HEK293 (cell line): ENCODE results near the gene OR2V2.

ENCODE experiments used
- CTCF ChIA-PET: fragments of 350-600 bp; formaldehyde crosslinking; extraction: SDS; loops from one replicate; lab custom pipeline; 2021; ENCODE audit warnings: antibody characterized with exemption; lab: Yijun Ruan, JAX
- POLR2A ChIA-PET: fragments of 300-600 bp; formaldehyde crosslinking; extraction: SDS; loops from one replicate; lab custom pipeline; 2020; ENCODE audit warnings: antibody characterized with exemption, inconsistent platforms; lab: Yijun Ruan, JAX
- H3K27ac ChIP-seq: fragments of 200-500 bp; sonication (Bioruptor generic); 2 replicates; pipeline ENCODE4 v1.5.1; 2014; ENCODE audit warnings: low read depth, low read length, control low read depth, inconsistent platforms; ENCODE audit errors: extremely low read depth
- H3K36me3 ChIP-seq, 2 experiments: fragments of 200-500 bp in 1 of 2; sonication (Bioruptor generic) in 1 of 2; 1 replicate in 1 of 2; 2 replicates in 1 of 2; pipeline ENCODE4 v1.5.1; 2014 to 2017; ENCODE audit warnings: inconsistent platforms in 2 of 2, low read length in 2 of 2; ENCODE audit not compliant: control insufficient read depth in 2 of 2, insufficient read depth in 1 of 2
- H3K4me1 ChIP-seq: fragments of 200-500 bp; sonication (Bioruptor generic); 2 replicates; pipeline ENCODE4 v1.5.1; 2014; ENCODE audit warnings: mild to moderate bottlenecking, low read length, inconsistent platforms; ENCODE audit not compliant: control insufficient read depth, insufficient read depth
- H3K4me3 ChIP-seq: 2 replicates; pipeline ENCODE4 v1.5.1; 2011; ENCODE audit warnings: low read depth, mild to moderate bottlenecking, control low read depth, low read length, moderate library complexity
- H3K9me3 ChIP-seq: fragments of 200-500 bp; sonication (Bioruptor generic); 2 replicates; pipeline ENCODE4 v1.5.1; 2014; ENCODE audit warnings: low read depth, low read length, inconsistent platforms; ENCODE audit not compliant: control insufficient read depth, insufficient read depth
- BCL11B ChIP-seq: fragments of 450-650 bp; formaldehyde crosslinking; IDR thresholded peaks from 2 replicates; pipeline ENCODE4 v1.5.1; 2016; ENCODE audit warnings: low read depth, missing biosample characterization, missing genetic modification characterization
- GFI1B ChIP-seq: fragments of 450-650 bp; formaldehyde crosslinking; IDR thresholded peaks from 2 replicates; pipeline ENCODE4 v1.5.1; 2016; ENCODE audit warnings: missing biosample characterization, missing genetic modification characterization
- INSM2 ChIP-seq: fragments of 450-650 bp; formaldehyde crosslinking; IDR thresholded peaks from 2 replicates; pipeline ENCODE4 v1.5.1; 2016; ENCODE audit warnings: missing biosample characterization, missing genetic modification characterization
- PRDM1 ChIP-seq: fragments of 450-650 bp; formaldehyde crosslinking; IDR thresholded peaks from 2 replicates; pipeline ENCODE4; 2016; ENCODE audit warnings: missing biosample characterization, missing genetic modification characterization
- REST ChIP-seq: fragments of 450-650 bp; formaldehyde crosslinking; IDR thresholded peaks from 2 replicates; pipeline ENCODE4 v1.5.1; 2016; ENCODE audit warnings: missing biosample characterization, missing genetic modification characterization
- SCRT1 ChIP-seq: fragments of 450-650 bp; formaldehyde crosslinking; IDR thresholded peaks from 2 replicates; pipeline ENCODE4 v1.5.1; 2016; ENCODE audit warnings: missing biosample characterization, missing genetic modification characterization, borderline replicate concordance
- TRIM28 ChIP-seq: IDR thresholded peaks from 2 replicates; pipeline ENCODE4 v1.6.1; 2011; ENCODE audit warnings: low read length, control low read depth, borderline replicate concordance
- ZBTB11 ChIP-seq: fragments of 450-650 bp; formaldehyde crosslinking; conservative IDR thresholded peaks from 2 replicates; pipeline ENCODE4 v1.5.1; 2016; ENCODE audit warnings: low read depth, missing biosample characterization, missing genetic modification characterization
- ZBTB17 ChIP-seq: fragments of 450-650 bp; formaldehyde crosslinking; IDR thresholded peaks from 2 replicates; pipeline ENCODE4 v1.5.1; 2016; ENCODE audit warnings: missing biosample characterization, missing genetic modification characterization
- ZBTB44 ChIP-seq: fragments of 450-650 bp; IDR thresholded peaks from 2 replicates; pipeline ENCODE4 v1.5.1; 2018; ENCODE audit warnings: missing biosample characterization, mild to moderate bottlenecking, missing genetic modification characterization
- ZBTB8A ChIP-seq: fragments of 450-650 bp; formaldehyde crosslinking; IDR thresholded peaks from 2 replicates; pipeline ENCODE4 v1.5.1; 2016; ENCODE audit warnings: missing biosample characterization, missing genetic modification characterization
- ZEB2 ChIP-seq: fragments of 450-650 bp; formaldehyde crosslinking; IDR thresholded peaks from 2 replicates; pipeline ENCODE4 v1.5.1; 2016; ENCODE audit warnings: missing biosample characterization, missing genetic modification characterization
- ZFP37 ChIP-seq: fragments of 450-650 bp; formaldehyde crosslinking; IDR thresholded peaks from 2 replicates; pipeline ENCODE4 v1.5.1; 2016; ENCODE audit warnings: missing biosample characterization, missing genetic modification characterization
- ZNF146 ChIP-seq: fragments of 450-650 bp; formaldehyde crosslinking; IDR thresholded peaks from 2 replicates; pipeline ENCODE4 v1.5.1; 2016; ENCODE audit warnings: missing biosample characterization, missing genetic modification characterization
- ZNF2 ChIP-seq: fragments of 450-650 bp; formaldehyde crosslinking; IDR thresholded peaks from 2 replicates; pipeline ENCODE4 v1.5.1; 2016; ENCODE audit warnings: missing biosample characterization, missing genetic modification characterization
- ZNF239 ChIP-seq: fragments of 450-650 bp; formaldehyde crosslinking; IDR thresholded peaks from 2 replicates; pipeline ENCODE4 v1.5.1; 2016; ENCODE audit warnings: missing biosample characterization, missing genetic modification characterization
- ZNF324 ChIP-seq: fragments of 450-650 bp; formaldehyde crosslinking; IDR thresholded peaks from 2 replicates; pipeline ENCODE4 v1.5.1; 2016; ENCODE audit warnings: missing biosample characterization, missing genetic modification characterization
- ZNF366 ChIP-seq: fragments of 450-650 bp; formaldehyde crosslinking; conservative IDR thresholded peaks from 2 replicates; pipeline ENCODE4 v1.5.1; 2016; ENCODE audit warnings: missing biosample characterization, missing genetic modification characterization
- ZNF596 ChIP-seq: fragments of 450-650 bp; IDR thresholded peaks from 2 replicates; pipeline ENCODE4 v1.5.0; 2018; ENCODE audit warnings: missing biosample characterization, mild to moderate bottlenecking, missing genetic modification characterization, moderate library complexity
- ZNF707 ChIP-seq: fragments of 450-650 bp; formaldehyde crosslinking; IDR thresholded peaks from 2 replicates; pipeline ENCODE4 v1.5.1; 2016; ENCODE audit warnings: missing biosample characterization, missing genetic modification characterization
- ZNF777 ChIP-seq: fragments of 450-650 bp; formaldehyde crosslinking; IDR thresholded peaks from 2 replicates; pipeline ENCODE4 v1.5.1; 2017; ENCODE audit warnings: missing biosample characterization, missing genetic modification characterization, borderline replicate concordance
- ZSCAN18 ChIP-seq: fragments of 450-650 bp; formaldehyde crosslinking; IDR thresholded peaks from 2 replicates; pipeline ENCODE4 v1.5.1; 2016; ENCODE audit warnings: missing biosample characterization, missing genetic modification characterization

Gene OR2V2

GRCh38 chr5:181163487-181164075, 16.2 kb downstream of the OR2V2 start:
- Histone ChIP-seq H3K4me3 (no peak overlapping the region), H3K27ac (no peak overlapping the region), H3K4me1 (peaks cover 4% of the 10 kb centered on the region), H3K36me3 (no peaks in the 10 kb centered on the region), H3K9me3 (no peaks in the 10 kb centered on the region)
- ChIA-PET POLR2A (no interaction called here), CTCF (interaction anchor here (0.7 to 0.8 kb wide), 2 partner anchors 9 to 1795 kb away, joined by 3 to 6 read pairs; no protein-coding TSS in a partner anchor)
- no peak for TF ChIP-seq INSM2 (tag by site-specific recombination)
- no peak for TF ChIP-seq ZBTB11 (tag by site-specific recombination)
- TF ChIP-seq ZNF366 (tag by site-specific recombination), result peak; percentile 67
- no peak for TF ChIP-seq ZFP37 (tag by site-specific recombination)
- peak; percentile 68 for TF ChIP-seq PRDM1 (tag by site-specific recombination)
- peak; percentile 70 for TF ChIP-seq ZNF777 (tag by site-specific recombination)
- no peak for TF ChIP-seq SCRT1
- TF ChIP-seq ZNF2, result peak; percentile 27; the same call in 1 of the 2 replicates
- 0 out of 2 replicates have a peak, but pooled peaks have one; percentile 39 for TF ChIP-seq ZBTB8A (tag by site-specific recombination)
- no peak for TF ChIP-seq BCL11B (tag by site-specific recombination)
- 0 out of 2 replicates have a peak, but pooled peaks have one; percentile 37 for TF ChIP-seq ZNF324 (tag by site-specific recombination)
- TF ChIP-seq ZNF596 (tag by site-specific recombination), result no peak
- 0 out of 2 replicates have a peak, but pooled peaks have one; percentile 21 for TF ChIP-seq TRIM28
- TF ChIP-seq ZSCAN18 (tag by site-specific recombination), result no peak
- TF ChIP-seq ZNF707 (tag by site-specific recombination), result no peak
- peak; percentile 66 for TF ChIP-seq ZBTB17 (tag by site-specific recombination)
- TF ChIP-seq GFI1B, result no peak

- H3K27ac ChIP-seq, result no peak overlapping the region
- POLR2A ChIA-PET, result no interaction called here
- H3K4me3 ChIP-seq, result no peak overlapping the region
- H3K9me3 ChIP-seq, result no peaks in the 10 kb centered on the region
- CTCF ChIA-PET, result interaction anchor here (0.6 to 0.8 kb wide), 3 partner anchors 9 to 1795 kb away, joined by 3 to 6 read pairs (median 3); no protein-coding TSS in a partner anchor
- H3K36me3 ChIP-seq, result no peaks in the 10 kb centered on the region
- peaks cover 7% of the 10 kb centered on the region for H3K4me1 ChIP-seq
- TF ChIP-seq ZNF239 (tag by site-specific recombination) (no peak), ZNF2 (0 out of 2 replicates have a peak, but pooled peaks have one; percentile 6), ZEB2 (tag by site-specific recombination) (0 out of 2 replicates have a peak, but pooled peaks have one; percentile 19), ZNF146 (tag by site-specific recombination) (no peak), ZBTB44 (tag by site-specific recombination) (no peak), REST (tag by site-specific recombination) (peak; percentile 72)
Measured at GRCh38 chr5:181164076-181164952, 16.9 kb downstream of the OR2V2 start.
